Head of caudate nucleus (tissue), 42 donors: ENCODE measurements around the gene CHD6.

Experiments used
- DNase-seq, 42 donors: peaks; one replicate each; pipeline versions ENCODE4 v3.0.0 to v3.0.0-alpha.2; 2020 to 2021; ENCODE audit warnings: mixed read lengths in 7 of 42
- intact Hi-C: fragments of 100-400 bp; cut with DNase I; formaldehyde crosslinking; loops from one replicate; pipeline ENCODE4 v1.15.0; 2022

Gene CHD6

DNA sequence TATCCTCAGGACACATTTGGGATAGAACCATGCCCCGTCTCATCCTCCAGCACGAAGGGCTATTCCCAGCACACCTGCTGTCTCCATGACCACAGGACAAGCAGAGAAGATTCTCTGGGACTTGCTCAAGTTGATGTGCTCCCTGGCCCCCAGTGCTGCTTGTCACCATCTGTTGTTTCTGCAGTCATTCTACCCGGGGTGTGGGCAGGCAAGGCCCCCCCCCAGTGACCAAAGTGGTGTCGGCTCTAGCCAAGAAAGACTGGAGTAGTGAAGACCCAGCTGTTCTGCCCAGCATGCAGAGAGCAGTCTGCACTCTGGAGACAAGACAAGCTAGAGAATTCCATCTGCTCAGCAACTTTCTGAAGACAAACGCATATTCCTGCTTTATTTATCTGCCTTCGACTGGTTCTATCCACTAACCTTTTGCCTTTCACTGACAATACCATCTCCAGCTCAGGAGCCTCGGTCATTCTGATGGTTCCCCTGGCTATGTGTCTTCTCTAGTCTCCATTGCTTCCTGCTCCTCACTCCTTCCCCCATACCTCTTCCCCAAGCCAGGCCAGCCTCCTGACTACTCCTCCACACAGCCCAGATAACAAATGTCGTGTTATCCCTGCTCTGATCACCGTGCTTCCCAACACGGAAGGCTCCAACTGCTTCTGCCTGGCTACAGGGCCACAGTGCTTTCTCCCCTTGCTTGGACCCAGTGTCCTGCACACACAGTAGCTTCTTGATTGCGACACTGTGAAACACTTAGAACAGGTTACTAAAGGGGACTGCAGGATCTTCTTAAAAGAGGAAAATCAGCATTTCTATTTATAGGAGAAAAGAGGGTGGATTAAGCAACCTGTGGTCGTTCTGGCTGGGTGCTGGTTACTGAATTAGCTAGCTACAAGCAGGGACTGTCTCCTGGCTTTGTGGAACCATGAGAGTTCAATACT, 164.9 kb downstream of the CHD6 start:
- intact Hi-C loops = no loop called here
- DNase-seq = peak in 1 of 42 donors; percentile 19

DNA sequence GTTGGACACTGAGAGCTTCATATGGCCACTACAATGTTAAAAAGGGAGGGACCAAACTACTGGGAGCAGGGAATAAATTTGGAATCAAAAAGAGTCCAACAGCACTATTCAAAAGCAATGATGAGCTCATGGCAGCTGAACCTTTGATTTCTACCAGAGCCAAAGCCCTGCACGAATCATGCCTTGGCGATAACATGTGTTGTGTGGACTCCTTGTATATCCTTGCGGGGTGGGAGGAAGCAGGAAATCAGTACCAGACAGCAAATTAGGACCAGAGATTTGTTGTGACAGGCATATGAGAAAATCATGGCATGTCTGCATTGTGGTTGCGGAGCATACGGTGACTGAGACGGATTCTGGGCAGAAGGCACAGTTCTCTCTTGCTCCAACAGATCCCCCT, 166.0 kb downstream of the CHD6 start:
- no peak for DNase-seq
- intact Hi-C loops = no loop called here

DNA sequence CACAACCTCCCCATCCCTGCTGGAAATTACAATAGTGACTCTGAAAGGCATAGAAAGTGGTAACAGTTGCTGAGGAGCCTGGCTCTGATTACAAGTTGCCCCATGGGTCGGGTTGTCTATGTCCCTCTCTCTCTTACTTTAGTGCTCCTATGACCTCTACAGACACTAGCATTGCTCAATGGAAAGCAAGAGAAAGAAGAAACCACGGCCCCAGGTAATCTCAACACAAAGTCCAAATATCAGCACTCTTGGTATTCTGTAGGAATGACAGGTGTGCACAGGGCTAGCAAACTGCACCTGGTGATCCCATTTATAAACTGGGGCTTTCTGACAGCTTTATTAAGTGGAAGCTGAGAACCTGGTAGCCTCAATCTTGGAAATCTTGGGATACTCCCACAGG, 171.2 kb downstream of the CHD6 start:
- no peak for DNase-seq
- intact Hi-C loops = no loop called here

DNA sequence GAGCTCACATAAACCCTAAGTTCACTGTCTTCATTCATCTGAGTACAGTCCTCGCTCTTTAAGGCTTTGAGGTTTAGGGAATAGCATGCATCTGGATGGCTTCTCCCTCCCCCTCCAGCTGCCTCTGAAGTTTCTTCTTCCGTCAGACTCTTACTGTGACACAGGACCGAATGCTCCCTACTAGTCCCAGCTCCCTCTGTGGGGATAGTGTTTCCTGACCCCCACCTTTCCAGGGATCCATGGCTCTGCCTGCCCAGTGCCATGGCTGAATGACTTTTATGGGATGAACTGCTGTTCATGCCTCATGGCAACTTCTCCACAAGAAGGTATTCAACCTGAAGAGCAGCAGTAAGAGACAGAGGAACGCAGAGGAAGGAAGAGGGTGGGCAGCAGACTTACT, 171.7 kb downstream of the CHD6 start:
- intact Hi-C loops = no loop called here
- no peak for DNase-seq

DNA sequence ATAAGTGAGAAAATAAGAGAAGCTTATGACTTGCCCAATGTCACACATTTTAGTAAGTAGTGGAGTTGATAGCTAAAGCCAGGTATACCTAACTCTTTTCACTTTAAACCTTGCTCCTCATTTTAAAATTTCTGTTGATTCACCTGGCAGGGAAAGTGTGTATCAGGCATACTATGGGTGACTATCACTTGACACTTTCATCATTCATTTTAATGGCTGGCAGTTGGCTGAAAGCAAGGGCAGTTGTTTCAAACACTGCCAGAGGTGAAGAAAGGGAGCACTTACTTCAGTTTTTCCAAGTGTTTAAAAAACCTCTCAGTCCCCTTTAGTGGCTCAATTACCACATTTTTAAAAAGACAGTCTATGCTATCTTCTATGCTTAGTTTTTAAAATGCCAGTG, 173.4 kb downstream of the CHD6 start:
- DNase-seq = no peak
- intact Hi-C loops = no loop called here

DNA sequence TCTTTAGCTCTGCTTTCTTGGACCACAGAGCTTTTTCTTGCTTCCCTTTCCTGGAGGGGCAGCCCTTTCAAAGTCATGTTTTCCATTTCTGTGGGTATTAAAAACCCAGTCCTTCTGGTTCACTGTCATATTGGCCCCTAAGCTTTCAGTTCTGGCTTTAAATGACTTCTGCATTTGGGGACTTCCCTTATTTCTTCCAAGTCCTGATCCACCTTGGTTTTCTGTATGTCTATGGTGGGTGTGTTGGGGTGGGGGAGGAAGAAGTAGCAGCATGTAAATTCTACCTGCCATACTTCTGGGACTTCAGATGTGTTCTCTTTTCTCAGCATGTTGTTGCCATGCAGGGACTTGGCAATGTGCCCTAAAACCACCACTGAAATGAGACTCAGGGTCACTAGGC, 174.5 kb downstream of the CHD6 start:
- intact Hi-C loops = no loop called here
- no peak for DNase-seq

DNA sequence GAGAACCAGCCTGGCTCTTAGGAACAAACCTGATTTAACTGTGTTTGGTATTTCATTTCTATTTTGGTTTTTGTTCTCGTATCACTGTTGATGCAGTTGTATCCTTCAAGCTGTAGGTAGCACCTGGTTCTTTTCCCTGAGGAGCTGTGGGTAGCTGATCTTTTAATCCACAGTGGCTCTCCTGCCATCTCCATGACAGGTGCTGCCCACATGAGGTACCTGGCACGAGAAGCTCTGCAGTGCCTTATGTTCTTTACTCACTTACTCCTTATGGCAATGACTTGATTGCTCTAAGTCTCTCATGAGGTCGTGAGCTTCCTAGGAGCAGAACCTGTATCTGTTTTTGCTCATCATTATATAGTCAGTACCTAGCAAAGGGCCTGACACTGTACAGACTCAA, 177.3 kb downstream of the CHD6 start:
- intact Hi-C loops = no loop called here
- no peak for DNase-seq

DNA sequence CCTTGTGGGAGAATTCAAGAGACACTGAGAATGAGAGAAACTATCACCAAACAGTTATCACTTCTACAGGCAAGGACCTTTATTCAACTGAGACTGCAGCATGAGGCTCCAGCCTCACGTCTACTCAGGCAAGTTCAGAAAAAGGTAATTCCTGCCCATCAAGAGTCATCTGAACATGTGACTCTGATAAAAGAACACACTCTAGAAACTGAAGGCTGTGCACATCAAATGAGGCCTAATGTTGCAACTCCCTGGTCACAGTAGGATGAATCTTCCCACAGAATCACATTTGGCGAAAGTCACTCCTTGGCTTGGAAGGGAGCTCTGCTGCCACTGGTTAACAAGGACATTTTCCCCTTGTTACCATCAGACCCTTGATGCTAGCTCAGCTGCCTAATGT, 180.3 kb downstream of the CHD6 start:
- no peak for DNase-seq
- intact Hi-C loops = no loop called here

DNA sequence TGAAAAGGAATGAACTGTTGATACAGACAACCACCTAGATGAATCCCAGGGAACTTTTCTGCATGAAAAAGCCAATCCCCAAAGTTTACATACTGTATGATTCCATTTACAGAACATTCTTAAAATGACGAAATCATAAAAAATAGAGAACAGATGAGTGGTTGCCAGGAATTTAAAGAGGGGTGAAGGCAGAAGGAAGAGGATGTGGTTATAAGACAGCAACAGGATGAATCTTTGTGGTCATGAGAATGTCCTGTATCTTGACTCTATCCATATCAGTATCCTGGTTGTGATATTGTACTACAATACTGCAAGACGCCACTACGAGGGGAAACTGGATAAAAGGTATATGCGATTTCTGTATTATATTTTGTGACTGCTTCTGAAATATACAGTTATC, 181.5 kb downstream of the CHD6 start:
- intact Hi-C loops = no loop called here
- DNase-seq = no peak

DNA sequence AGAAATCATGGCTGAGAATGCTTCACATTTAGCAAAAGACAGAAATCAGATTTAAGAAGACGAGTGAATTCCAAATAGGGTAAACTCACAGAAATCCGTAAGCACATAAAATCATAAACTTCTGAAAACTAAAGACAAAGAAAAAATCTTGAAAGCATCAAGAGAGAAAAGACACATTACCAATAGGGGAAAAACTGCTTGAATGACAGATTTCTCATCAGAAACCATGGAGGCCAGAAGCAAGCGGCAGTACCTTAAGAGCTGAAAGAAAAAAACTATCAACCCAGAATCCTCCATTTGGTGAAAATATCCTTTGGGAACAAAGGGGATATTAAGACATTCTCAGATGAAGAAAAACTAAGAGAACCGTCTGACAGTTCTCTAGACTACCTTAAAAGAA, 185.0 kb downstream of the CHD6 start:
- DNase-seq = no peak
- intact Hi-C loops = loop anchor here (5.0 kb wide), 1 partner anchor 204 kb away; no protein-coding TSS in a partner anchor

DNA sequence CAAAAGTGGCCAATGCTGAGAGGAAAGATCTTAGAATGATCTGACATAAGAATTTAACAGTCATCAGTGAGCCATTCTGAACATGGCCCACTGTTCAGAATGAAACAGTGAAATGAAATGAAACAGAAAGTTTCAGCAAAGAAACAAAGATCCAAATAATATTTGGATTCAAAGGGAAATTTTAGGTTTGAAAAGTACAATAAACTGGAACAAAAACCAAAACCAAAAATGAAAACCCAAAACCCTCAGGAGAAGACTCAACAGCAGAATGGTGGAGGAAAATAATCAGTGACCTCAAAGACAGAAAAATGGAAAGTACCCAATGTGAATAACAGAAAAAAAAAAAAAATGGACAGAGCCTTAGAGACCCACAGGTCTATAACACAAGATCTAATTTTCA, 185.4 kb downstream of the CHD6 start:
- no peak for DNase-seq
- intact Hi-C loops = loop anchor here (5.0 kb wide), 1 partner anchor 205 kb away; no protein-coding TSS in a partner anchor

DNA sequence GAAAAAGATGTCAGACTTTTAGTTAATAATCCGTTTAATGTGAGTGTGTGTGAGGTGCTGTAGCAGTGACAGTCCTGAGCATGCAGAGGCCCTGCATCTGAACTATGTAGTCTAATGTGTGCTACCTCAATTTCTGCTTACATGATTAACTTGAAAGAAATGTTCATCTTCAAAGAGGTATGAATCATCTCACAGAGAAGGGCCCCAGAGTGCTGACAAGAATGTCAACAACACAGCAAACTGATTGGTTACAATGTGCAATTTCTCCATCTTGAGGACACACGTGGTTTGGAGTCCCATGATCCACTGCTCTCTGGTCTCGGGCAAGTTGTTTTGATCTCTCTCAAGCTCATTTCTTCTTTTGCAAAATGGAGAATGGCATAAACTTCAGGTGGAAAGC, 189.9 kb downstream of the CHD6 start:
- no peak for DNase-seq
- intact Hi-C loops = no loop called here

DNA sequence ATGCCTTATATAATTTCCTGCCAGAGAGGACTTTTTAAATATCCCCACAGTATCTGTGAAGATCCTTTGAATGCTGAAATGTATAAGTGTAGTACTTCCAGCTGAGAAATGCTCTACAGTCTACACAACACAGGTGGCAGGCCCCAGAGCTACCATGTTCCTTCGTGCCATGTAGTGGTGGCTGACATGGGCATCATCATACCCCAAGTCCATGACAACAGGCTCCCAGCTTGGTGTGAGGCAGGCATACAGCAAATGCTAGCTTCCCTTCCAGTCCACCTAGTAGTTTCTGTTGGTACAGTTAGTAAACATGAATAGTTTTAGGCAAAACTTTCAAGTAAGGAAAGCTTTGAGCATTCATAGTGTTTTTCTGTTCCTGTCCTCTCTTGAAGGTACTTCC, 190.3 kb downstream of the CHD6 start:
- intact Hi-C loops = no loop called here
- DNase-seq = no peak

DNA sequence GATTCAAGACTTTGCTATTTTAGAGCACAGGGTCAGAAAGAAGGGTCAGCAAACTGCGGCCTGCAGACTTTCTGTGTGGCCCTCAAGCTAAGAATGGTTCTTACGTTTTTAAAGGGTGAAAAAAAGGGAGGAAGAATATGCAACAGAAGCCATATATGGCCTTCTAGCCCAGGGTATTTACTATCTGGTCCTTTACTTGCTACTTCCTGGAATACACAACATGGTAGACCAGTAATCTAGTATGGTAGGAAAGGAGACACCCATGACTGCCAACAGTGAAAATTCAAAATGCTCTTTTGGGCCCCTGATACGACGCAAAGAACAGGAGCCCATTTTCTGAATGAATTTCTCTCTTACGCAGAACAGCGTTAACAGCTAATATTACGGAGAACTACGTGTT, 191.2 kb downstream of the CHD6 start:
- intact Hi-C loops = no loop called here
- no peak for DNase-seq

DNA sequence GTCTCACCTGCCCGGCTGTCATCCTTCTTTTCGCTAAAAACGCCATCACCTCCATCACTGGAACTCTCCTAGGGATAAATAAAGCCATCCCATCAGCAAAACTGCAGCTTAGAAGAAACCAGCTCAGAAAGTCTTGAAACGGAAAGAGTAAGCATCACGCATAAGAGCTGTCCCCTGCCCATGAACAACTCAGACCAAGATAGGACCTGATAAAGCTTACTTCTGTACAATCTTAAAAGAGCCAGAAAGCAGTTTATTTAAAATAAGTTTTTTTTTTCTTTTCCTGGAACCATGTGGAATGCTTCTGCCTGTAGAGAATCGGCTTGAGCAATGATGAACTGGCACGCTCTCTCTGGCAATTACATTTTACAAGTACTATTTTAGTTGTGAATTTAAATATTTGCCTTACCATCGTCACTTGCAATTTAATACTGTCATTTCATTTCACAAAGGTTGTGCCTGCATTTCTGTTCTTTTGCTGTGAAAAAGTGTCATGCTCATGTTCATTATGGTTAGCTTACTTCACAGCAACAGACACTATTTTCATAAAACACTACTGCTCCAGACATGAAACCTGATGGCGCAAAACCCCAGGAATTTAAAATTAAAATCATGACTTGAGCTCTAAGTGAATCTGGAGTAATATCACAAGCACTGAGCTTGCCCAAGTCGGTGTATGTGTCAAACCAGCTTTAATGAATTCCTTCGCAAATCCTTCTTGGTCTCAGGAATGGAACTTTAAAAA, 191.9 kb downstream of the CHD6 start:
- no peak for DNase-seq
- intact Hi-C loops = no loop called here

DNA sequence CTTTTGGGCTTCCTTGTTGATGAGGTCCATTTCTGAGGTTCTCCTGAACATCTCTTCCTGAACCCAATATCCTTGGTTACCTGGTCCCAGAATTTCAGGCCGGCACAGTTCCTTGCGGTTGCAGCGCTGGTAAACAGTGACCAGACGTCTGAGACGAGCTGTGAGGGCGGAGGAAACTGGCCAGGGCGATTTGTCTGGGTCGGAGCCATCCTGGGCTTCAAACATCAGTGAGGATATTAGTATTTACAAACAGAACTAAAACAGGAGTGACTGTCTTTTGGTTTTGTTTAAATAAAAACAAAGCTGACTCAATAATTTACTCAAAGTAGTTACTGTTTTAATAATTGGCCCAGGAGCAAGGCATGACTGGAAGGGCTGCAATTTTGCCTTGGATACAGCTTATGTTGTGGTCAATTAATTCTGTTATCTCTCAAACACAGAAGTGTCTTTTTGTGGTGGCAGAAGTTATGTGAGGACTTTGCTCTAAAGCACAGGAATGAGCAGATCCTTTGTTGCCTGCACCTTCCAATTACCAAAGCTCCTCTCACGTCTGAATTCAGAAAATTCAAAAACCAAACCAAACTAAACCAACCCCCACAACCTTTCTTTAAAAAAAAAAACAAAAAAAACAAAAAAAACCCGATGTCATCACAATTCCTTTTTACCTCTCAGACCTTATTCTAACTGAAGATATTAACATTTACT, 192.8 kb downstream of the CHD6 start:
- intact Hi-C loops = no loop called here
- no peak for DNase-seq

DNA sequence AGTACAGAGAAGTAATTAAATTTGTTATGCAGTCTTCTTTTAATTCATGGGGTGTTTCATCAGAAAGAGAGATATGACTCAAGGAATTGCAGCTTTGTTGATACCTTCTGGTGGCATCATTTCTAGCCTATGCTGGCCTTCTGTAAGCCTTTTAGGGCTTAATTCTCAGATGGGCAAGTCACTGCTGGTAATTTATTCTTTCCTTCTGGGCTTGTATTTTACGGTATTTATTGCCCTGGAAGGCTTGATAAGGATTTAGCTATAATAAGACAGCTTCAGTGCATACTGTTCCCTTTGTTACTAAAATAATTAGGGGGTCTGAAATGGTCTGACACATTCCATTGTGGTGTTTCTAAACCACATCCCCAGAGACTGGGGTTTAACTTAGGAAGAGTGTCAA, 193.6 kb downstream of the CHD6 start:
- intact Hi-C loops = no loop called here
- no peak for DNase-seq

DNA sequence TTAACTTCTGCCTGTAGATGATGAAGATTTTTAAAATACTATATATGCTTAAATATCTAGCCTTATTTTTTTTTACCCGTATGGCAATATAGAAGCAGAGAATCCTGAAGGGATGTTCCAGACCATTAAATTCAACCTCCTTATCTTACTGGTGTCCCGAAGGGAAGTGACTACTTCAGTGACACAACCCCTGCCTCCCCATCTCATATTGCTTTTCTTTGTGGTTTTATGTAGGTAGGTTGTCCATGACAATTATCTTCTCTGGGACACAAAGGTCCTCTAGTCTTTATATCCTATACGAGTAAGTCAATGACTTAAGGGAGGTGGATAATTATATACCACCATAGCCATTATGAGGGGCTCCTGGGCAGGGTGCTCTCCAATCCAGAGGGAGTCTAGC, 194.2 kb downstream of the CHD6 start:
- intact Hi-C loops = no loop called here

DNA sequence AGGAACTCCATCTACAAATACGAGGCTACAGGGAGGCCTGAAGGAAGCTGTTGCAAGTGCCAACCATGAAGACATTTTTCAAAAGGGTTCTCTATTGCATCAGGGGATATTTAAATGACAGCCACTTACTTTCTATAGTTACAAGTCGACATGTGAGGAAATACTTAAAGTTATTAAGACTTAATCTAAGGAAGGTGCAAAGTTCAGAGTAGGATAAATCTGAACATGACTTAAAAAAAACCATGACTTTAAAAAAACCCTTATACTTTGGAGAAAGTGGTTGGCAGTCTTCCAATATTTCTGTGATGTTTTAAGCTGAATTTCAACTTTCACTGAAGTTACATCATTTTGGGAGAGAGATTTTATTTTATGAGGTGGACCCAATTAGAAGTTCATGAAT, 195.2 kb downstream of the CHD6 start:
- DNase-seq = no peak

More for the DNA sequence above, 194.2 kb downstream of the CHD6 start:
- DNase-seq = no peak

DNA sequence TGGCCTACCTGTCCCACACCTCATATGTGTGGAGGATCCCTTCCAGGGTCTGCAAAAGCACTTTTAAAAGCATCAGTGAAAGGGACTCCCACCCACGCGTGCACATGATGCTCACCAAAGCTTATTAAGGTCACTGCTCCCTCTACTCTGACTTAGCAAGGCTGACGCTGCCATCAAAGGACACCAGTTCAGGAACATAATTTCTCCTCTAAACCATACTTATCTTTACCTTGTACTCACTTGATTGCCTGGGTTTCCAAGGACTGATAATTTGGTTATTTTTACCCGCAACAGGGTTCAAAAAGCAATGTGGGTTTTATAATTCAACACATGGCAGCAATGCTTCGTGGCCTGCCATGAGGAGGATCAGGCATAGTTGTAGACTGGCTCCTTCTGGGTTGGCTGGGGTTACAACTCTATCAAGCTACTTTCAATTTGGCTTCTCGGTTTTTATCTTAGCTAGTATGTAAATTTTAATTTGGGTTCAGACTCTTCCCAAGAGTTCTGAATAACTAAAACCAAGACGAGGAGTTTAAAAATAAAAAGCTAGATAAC, 199.4 kb downstream of the CHD6 start:
- intact Hi-C loops = loop anchor here (10.0 kb wide), 1 partner anchor 244 kb away; no protein-coding TSS in a partner anchor
- DNase-seq = no peak

More for the DNA sequence above, 195.2 kb downstream of the CHD6 start:
- intact Hi-C loops = no loop called here
